KMS-11 (cell line): ENCODE measurements around the gene PGAP2.

Experiments used
- H2AFZ ChIP-seq: fragments of 200-600 bp; sonication (generic); 2 replicates; pipeline ENCODE4 v1.6.1; 2016; ENCODE audit warnings: antibody characterized with exemption, mixed run types, low read depth
- H3K27ac ChIP-seq: fragments of 200-600 bp; sonication (generic); 2 replicates; pipeline ENCODE4 v1.6.1; 2016; ENCODE audit warnings: mild to moderate bottlenecking, mixed run types
- H3K27me3 ChIP-seq: fragments of 200-600 bp; sonication (generic); 2 replicates; pipeline ENCODE4 v1.6.1; 2017; ENCODE audit warnings: mild to moderate bottlenecking, low read depth, mixed run types, moderate library complexity; ENCODE audit not compliant: insufficient read depth
- H3K36me3 ChIP-seq: fragments of 200-600 bp; sonication (generic); 2 replicates; pipeline ENCODE4 v1.6.1; 2017; ENCODE audit warnings: mild to moderate bottlenecking, mixed run types; ENCODE audit not compliant: insufficient read depth
- H3K4me1 ChIP-seq: fragments of 200-600 bp; sonication (generic); 2 replicates; pipeline ENCODE4 v1.6.1; 2016; ENCODE audit warnings: mild to moderate bottlenecking, low read depth, mixed run types; ENCODE audit not compliant: poor library complexity, severe bottlenecking
- H3K4me2 ChIP-seq: fragments of 200-600 bp; sonication (generic); 2 replicates; pipeline ENCODE4 v1.7.0; 2016; ENCODE audit warnings: mild to moderate bottlenecking, mixed run types
- H3K4me3 ChIP-seq: fragments of 200-600 bp; sonication (generic); IDR thresholded peaks from 2 replicates; pipeline ENCODE4 v1.6.1; 2017; ENCODE audit warnings: low read depth, low read length, mixed read lengths; ENCODE audit not compliant: insufficient read depth
- H3K79me2 ChIP-seq: fragments of 200-600 bp; sonication (generic); 2 replicates; pipeline ENCODE4 v1.6.1; 2016; ENCODE audit warnings: low read depth, mixed run types; ENCODE audit not compliant: insufficient read depth
- H3K9ac ChIP-seq: fragments of 200-600 bp; sonication (generic); 2 replicates; pipeline ENCODE4 v1.6.1; 2016; ENCODE audit warnings: mild to moderate bottlenecking, mixed run types
- H4K20me1 ChIP-seq: fragments of 200-600 bp; sonication (generic); 2 replicates; pipeline ENCODE4 v1.6.1; 2016; ENCODE audit warnings: mild to moderate bottlenecking, mixed run types; ENCODE audit not compliant: insufficient read depth
- TF ChIP-seq, protein P1 (sequence below): fragments of 200-600 bp; sonication (generic); conservative IDR thresholded peaks from 2 replicates; pipeline ENCODE4 v1.6.1; 2017; ENCODE audit warnings: low read depth, mild to moderate bottlenecking, antibody characterized with exemption, low read length, moderate library complexity, mixed read lengths

PGAP2 gene

DNA sequence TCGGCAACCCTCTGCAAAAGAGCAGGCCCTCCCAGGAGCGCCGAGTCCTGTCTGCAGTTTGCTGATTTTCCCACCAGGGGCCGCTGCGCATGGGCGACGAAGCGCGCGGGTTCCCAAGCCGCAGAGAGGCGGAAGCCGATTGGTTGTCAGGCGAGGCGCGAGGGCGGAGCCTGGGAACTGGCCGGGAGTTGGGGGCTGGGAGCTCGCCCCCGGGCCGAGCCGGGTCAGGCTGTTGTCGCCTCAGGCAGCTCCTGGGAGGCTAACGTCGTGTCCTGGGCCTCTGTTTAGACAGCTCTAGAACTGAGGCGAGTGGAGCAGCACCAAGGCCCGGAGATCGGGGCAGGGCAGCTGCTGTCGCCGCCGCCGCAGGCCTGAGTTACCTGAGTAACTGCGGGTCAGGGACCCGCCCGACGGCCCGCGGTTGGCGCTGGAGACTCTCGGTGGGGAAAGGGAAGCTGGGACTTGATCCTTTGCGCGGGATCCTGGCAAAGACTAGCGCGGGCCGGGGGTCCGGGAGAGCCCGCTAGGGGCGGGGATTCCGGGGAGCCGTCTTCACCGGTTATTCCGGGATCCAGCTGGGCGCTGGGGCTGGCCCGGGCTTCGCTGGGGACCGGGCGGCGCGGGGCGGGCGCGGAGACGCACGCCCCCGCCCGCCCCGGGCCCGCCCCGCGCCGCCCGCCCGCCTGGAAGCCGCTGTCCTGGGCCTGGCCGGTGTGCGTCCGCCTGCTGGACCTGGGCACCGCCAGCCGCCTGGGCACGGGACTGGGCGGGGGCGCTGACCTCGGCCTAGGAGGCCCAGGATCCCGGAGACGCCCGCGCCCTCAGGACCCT lies 46.8 kb downstream of the PGAP2 start, which contains the start of gene STIM1:
TSS of gene STIM1 (plus strand) at position 688 of the 831 bp plus-strand sequence. CDS start 607 bp downstream, outside the sequence.
- Histone ChIP-seq H2AFZ (peak within 1 kb of the TSS; percentile 86), H3K27ac (peak within 1 kb of the TSS; percentile 94), H3K4me1 (peaks cover 65% of the 10 kb centered on the region), H3K4me2 (peak within 1 kb of the TSS; percentile 86), H4K20me1 (no peaks in the 10 kb centered on the region), H3K36me3 (no peaks in the 10 kb centered on the region), H3K27me3 (no peaks in the 10 kb centered on the region), H3K9ac (peak within 1 kb of the TSS; percentile 80), H3K4me3 (no peak within 1 kb of the TSS), H3K79me2 (peaks cover 45% of the 10 kb centered on the region)
- TF ChIP-seq, protein P1, sequence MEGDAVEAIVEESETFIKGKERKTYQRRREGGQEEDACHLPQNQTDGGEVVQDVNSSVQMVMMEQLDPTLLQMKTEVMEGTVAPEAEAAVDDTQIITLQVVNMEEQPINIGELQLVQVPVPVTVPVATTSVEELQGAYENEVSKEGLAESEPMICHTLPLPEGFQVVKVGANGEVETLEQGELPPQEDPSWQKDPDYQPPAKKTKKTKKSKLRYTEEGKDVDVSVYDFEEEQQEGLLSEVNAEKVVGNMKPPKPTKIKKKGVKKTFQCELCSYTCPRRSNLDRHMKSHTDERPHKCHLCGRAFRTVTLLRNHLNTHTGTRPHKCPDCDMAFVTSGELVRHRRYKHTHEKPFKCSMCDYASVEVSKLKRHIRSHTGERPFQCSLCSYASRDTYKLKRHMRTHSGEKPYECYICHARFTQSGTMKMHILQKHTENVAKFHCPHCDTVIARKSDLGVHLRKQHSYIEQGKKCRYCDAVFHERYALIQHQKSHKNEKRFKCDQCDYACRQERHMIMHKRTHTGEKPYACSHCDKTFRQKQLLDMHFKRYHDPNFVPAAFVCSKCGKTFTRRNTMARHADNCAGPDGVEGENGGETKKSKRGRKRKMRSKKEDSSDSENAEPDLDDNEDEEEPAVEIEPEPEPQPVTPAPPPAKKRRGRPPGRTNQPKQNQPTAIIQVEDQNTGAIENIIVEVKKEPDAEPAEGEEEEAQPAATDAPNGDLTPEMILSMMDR: peak; percentile 90

DNA sequence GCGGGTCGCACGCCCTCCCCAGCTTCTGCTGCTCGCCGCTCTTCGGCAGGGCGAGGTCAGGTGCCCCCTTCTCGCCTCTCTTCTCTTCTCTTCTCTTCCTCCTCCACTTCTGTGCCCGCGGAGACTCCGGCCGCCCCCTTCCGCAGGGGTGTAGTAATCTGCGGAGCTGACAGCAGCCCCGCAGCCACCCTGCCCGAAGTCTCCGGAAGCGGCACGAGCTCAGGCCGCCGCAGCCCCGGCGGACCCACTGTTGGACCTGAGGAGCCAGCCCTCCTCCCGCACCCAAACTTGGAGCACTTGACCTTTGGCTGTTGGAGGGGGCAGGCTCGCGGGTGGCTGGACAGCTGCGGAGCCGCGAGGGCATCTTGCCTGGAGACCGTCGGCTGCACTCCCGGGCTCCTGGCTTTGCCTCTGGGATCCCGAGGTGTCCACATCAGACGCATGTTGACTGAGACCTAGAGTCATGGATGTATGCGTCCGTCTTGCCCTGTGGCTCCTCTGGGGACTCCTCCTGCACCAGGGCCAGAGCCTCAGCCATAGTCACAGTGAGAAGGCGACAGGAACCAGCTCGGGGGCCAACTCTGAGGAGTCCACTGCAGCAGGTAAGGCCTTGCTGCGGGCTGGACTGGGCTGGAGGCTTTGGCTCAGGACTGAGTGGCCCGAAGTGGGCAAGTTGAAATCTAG lies 47.6 kb downstream of the PGAP2 start:
- peaks cover 53% of the 10 kb centered on the region for H3K79me2 ChIP-seq

DNA sequence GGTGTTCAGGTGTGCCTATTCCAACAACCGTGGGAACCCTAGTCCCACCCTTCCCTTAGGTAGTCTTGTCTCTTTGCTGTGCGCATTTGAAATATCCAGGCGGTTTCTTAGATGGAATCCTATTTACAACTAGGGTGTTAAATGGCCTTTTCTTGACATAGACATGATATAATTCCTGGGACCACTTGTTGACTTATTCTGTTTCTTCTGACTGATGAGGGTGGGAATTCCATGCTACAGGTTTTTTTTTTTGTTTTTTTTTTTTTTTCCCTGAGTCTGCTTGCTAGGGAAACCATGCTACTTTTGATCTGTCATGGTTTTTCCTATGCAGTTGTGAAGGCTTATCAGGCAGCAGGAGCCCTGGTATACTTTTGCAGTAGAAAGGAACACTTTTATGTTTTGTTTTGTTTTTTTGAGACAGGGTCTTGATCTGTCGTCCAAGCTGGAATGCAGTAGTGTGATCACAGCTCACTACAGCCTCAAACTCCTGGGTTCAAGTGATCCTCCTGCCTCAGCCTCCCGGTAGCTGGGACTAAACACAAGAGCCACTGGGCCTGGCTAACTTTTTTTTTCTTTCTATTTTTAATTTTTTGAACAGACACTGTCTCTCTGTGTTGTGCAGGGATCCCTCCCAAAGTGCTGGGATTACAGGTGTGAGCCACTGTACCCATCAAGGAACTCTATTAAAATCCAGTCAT lies 48.6 kb downstream of the PGAP2 start:
- no peak overlapping the region for H2AFZ ChIP-seq
- H3K4me1 ChIP-seq: peaks cover 83% of the 10 kb centered on the region
- no peak overlapping the region for H3K4me3 ChIP-seq
- H4K20me1 ChIP-seq: no peaks in the 10 kb centered on the region
- H3K36me3 ChIP-seq: no peaks in the 10 kb centered on the region
- H3K4me2 ChIP-seq: peak overlapping the region; percentile 66
- H3K27ac ChIP-seq: no peak overlapping the region
- TF ChIP-seq, protein P1: no peak
- H3K27me3 ChIP-seq: no peaks in the 10 kb centered on the region
- H3K79me2 ChIP-seq: peaks cover 63% of the 10 kb centered on the region
- H3K9ac ChIP-seq: no peak overlapping the region

More for the DNA sequence above, 47.6 kb downstream of the PGAP2 start:
- H3K36me3 ChIP-seq: no peaks in the 10 kb centered on the region
- peak overlapping the region; percentile 0; the same call in 1 of the 2 replicates for H3K27ac ChIP-seq
- H4K20me1 ChIP-seq: no peaks in the 10 kb centered on the region
- H3K4me2 ChIP-seq: peak overlapping the region; percentile 66
- H3K9ac ChIP-seq: peak overlapping the region; percentile 36; the same call in 1 of the 2 replicates
- H3K4me3 ChIP-seq: no peak overlapping the region
- H3K27me3 ChIP-seq: no peaks in the 10 kb centered on the region
- peaks cover 73% of the 10 kb centered on the region for H3K4me1 ChIP-seq
- TF ChIP-seq, protein P1: no peak
- peak overlapping the region; percentile 39; the same call in 1 of the 2 replicates for H2AFZ ChIP-seq

DNA sequence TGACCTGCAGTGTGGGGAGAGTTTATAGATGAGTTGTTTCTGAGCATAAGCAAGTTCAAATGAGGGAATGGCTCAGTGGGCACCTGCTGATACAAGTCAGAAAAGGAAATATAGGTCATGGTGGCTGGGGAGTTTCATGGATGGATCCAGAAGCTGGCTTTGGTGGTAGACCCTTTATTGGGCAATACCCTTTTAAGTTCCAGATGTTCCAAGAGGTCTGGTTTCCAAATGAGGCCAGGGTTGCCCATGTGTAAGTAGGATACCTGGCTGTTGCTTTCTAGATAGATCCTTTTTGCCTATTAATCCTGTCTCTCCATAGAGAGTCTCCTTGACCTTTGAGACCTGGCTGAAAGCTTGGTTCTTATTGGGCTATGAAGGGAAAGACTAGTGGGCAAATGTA lies 49.3 kb downstream of the PGAP2 start:
- Histone ChIP-seq H2AFZ (no peak overlapping the region), H3K79me2 (peaks cover 69% of the 10 kb centered on the region), H3K36me3 (no peaks in the 10 kb centered on the region), H3K27ac (peak overlapping the region; percentile 5; the same call in 1 of the 2 replicates), H3K27me3 (no peaks in the 10 kb centered on the region), H3K4me1 (peaks cover 84% of the 10 kb centered on the region), H3K4me3 (no peak overlapping the region), H3K9ac (no peak overlapping the region), H3K4me2 (peak overlapping the region; percentile 66), H4K20me1 (no peaks in the 10 kb centered on the region)
- TF ChIP-seq, protein P1: no peak
